AG04449 (cell line): ENCODE results near the gene PRRC2A.

ENCODE experiments used
- CTCF ChIA-PET: fragments of 350-600 bp; formaldehyde crosslinking; extraction: SDS; loops from one replicate; lab custom pipeline; 2021; ENCODE audit warnings: antibody characterized with exemption; lab: Yijun Ruan, JAX
- POLR2A ChIA-PET: fragments of 400-600, 350-600 bp; formaldehyde crosslinking; extraction: SDS; loops from one replicate; lab custom pipeline; 2020; ENCODE audit warnings: antibody characterized with exemption, inconsistent platforms; lab: Yijun Ruan, JAX
- DNase-seq: peaks from one replicate; pipeline ENCODE4 v3.0.0-alpha.2; 2010; ENCODE audit warnings: low read depth, low spot score
- H3K4me3 ChIP-seq: 2 replicates; pipeline ENCODE4 v1.5.1; 2011; ENCODE audit warnings: low read depth, mild to moderate bottlenecking, control low read depth, low read length
- TF ChIP-seq, protein P1 (sequence below): IDR thresholded peaks from one replicate; pipeline ENCODE4 v1.5.1; 2011; ENCODE audit warnings: mild to moderate bottlenecking, moderate library complexity, low read length, control low read depth, inconsistent platforms; ENCODE audit not compliant: insufficient read depth; ENCODE audit errors: missing control alignments

The PRRC2A gene

DNA sequence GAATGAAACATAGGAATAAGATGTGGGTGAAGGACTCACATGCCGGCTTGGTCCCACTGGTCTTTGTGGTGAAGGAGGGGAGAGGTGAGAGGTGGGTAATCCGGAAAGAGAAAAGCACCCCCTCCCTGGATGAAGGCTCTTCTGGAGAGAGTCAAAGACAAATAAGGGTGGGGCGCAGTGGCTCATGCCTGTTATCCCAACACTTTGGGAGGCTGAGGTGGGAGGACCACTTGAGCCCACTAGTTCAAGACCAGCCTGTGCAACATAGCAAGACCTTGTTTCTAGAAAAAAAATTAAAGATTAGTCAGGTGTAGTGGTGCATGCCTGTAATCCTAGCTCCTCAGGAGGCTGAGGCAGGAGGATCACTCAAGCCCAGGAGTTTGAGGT is 41.4 kb upstream of the PRRC2A start:
- ChIA-PET POLR2A (no interaction called here), CTCF (interaction anchor here (5.8 to 31.3 kb wide), 3 partner anchors 10 to 26 kb away, joined by 40 to 1569 read pairs (median 459); partner anchors contain the start of genes ATP6V1G2, DDX39B, LTA and NCR3)
- TF ChIP-seq, protein P1, sequence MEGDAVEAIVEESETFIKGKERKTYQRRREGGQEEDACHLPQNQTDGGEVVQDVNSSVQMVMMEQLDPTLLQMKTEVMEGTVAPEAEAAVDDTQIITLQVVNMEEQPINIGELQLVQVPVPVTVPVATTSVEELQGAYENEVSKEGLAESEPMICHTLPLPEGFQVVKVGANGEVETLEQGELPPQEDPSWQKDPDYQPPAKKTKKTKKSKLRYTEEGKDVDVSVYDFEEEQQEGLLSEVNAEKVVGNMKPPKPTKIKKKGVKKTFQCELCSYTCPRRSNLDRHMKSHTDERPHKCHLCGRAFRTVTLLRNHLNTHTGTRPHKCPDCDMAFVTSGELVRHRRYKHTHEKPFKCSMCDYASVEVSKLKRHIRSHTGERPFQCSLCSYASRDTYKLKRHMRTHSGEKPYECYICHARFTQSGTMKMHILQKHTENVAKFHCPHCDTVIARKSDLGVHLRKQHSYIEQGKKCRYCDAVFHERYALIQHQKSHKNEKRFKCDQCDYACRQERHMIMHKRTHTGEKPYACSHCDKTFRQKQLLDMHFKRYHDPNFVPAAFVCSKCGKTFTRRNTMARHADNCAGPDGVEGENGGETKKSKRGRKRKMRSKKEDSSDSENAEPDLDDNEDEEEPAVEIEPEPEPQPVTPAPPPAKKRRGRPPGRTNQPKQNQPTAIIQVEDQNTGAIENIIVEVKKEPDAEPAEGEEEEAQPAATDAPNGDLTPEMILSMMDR: no peak
- no peak overlapping the region for H3K4me3 ChIP-seq
- DNase-seq: no peak

DNA sequence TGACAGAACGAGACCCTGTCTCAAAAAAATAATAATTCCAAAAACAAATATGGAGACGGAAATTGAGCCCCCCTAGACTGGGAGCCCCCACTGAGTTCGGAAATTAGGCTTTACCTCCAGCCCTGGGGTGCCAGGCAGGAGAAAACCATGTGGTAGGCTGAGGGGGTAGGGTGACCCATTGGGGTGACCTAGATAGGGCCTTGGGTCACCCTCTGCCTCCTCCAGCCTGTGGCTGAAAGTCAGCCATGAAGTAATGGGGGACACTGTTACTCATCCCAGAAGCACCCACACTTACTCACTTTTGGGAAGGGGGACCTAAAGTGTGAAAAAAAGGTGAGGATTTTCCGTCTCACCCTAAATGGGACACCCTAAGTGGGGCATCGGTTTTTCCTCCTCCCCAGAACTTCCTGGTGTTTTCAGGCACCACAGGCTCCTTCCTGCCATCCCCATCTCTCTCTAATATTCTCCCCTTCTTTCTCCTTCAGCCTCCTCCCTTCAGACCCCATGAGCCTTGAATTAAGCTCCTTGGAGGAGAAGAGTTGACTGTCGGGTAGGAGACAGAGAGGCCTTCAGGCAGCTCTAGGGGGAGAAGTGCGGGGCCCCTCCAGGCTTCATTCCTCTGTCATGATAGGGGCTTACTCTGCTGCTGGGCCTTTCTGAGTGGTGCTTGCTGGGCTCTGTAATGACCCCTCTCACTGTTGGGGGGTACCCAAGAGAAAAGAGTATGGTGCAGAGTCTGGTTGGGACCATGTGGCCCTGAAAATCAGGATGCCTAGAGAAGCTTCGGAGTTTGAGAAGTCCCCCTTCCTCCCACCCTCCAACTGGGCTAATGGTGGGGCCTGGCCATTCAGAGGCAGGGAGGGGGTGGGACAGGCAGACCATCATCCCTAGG is 40.7 kb upstream of the PRRC2A start:
- TF ChIP-seq, protein P1: no peak
- DNase-seq: no peak
- ChIA-PET CTCF (interaction anchor here (1.1 to 31.3 kb wide), 11 partner anchors 9 to 151 kb away, joined by 3 to 1569 read pairs (median 4); partner anchors contain the start of genes ATP6V1G2, DDX39B, LTA and LY6G5C), POLR2A (interaction anchor here (1.0 kb wide), 1 partner anchor 11 kb away, joined by 4 read pairs; no protein-coding TSS in a partner anchor)
- no peak overlapping the region for H3K4me3 ChIP-seq

DNA sequence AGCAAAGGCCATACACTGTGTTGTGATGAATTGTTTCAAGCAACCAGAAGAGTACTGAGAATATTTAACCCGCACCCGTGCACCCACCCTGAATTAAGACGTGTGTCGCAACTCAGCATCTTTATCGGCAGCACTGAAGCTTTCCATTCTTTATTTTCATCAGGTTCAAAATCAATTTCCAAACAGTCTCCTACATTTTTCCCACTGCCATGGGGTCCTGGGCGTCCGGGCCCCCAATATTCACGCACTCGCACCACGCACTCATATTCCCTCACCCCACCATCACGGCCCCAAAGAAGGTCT is 40.1 kb upstream of the PRRC2A start:
- no peak for DNase-seq
- CTCF ChIA-PET: interaction anchor here (1.1 to 31.3 kb wide), 12 partner anchors 9 to 150 kb away, joined by 3 to 1569 read pairs (median 4); partner anchors contain the start of genes ATP6V1G2, DDX39B, LTA and LY6G5C

DNA sequence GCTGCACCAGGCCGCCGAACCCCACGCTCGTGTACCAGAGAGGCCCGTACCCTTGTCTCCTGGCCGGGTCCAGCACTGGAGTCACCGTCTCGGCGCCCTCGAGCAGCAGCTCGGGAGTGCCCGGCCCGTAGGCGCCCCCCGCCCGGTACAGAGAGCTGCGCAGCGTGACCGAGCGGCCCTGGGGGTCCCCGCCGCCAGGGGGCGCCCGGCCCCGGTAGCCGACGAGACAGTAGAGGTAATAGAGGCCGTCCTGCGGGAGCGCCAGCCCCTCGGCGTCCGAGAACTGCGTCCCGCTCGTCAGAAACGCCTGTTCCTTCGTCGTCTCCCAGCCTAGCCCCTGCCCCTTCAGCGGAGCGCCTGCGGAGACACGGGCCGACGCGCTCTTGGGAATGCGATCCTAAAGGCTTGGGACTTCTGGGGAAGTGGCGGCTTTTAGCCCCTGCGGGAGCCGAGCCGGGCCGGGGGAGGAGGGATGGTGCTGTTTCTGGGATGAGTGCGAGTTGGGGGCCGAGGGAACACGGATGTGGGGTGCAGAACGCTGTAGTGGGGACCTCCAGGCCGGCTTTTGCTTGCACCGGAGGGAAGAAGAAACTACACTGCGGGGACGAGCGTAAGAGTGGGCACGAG is 39.6 kb upstream of the PRRC2A start:
- POLR2A ChIA-PET: interaction anchor here (0.6 to 1.9 kb wide), 4 partner anchors 12 to 33 kb away, joined by 3 to 4 read pairs (median 4); partner anchors contain the start of gene NFKBIL1
- no peak for DNase-seq
- H3K4me3 ChIP-seq: peak overlapping the region; percentile 89
- CTCF ChIA-PET: interaction anchor here (1.1 to 31.3 kb wide), 10 partner anchors 8 to 149 kb away, joined by 3 to 1569 read pairs (median 5); partner anchors contain the start of genes ATP6V1G2, DDX39B, LTA and NCR3
- TF ChIP-seq, protein P1: peak; percentile 93

More for the DNA sequence above, 40.1 kb upstream of the PRRC2A start:
- POLR2A ChIA-PET: interaction anchor here (1.0 to 1.9 kb wide), 3 partner anchors 12 to 33 kb away, joined by 4 read pairs; partner anchors contain the start of gene NFKBIL1
- TF ChIP-seq, protein P1: no peak
- peak overlapping the region; percentile 89 for H3K4me3 ChIP-seq

DNA sequence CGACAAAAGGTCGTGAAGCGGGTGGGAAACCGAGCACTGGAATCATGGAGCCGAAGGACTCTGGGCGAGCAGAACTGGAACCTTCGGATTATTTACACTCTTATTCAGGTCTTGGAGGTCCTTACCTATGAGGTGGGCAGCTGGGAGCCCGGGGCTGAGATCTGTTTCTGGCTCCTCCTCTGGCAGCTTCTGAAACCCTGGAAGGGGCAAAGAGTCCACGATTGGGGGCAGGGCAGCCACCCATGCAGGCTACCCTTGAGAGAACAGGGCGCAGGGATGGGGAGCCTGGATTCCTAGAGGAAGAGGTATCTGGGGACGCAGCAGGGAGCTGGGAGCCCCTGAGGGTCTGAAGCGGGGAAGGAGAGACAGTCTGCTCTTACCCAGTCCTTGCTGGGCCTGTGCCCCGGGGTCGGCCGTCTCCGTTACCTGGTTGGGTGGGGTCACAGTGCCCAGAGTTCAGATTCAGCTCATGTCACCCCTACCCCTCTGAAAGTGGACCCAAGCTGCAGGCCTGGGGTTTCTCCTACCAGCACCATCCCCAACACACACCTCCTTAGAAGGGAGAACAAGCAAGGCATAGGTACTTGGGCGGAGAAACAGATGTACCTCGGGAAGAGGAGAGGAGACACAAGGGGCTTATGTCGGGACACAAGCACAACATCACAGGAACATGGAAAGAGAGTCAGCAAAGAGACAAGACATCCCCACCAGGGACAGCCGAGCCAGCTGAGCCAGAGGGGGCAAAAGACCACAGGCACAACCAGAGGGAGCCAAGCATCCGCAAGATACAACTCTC is 38.9 kb upstream of the PRRC2A start:
- no peak for DNase-seq
- CTCF ChIA-PET: interaction anchor here (1.1 to 31.3 kb wide), 7 partner anchors 7 to 72 kb away, joined by 3 to 1569 read pairs (median 7); partner anchors contain the start of genes ATP6V1G2, DDX39B, LTA and NCR3
- peak overlapping the region; percentile 89 for H3K4me3 ChIP-seq
- TF ChIP-seq, protein P1: no peak
- POLR2A ChIA-PET: interaction anchor here (0.6 to 1.9 kb wide), 3 partner anchors 17 to 34 kb away, joined by 3 to 4 read pairs (median 4); partner anchors contain the start of gene NFKBIL1
